Measurements from ENCODE around the gene DLGAP1.

DLGAP1 gene

GRCh38 chr18:3832025-3832638, 623.0 kb downstream of the DLGAP1 start:
- no peak for DNase-seq (ENCODE audit: low read depth in 2 of 2)
- no peak overlapping the region for H3K4me3 ChIP-seq (replicated peaks in 1 of 2; ENCODE audit: low read depth in 2 of 2, low read length in 2 of 2)
- no peak for TF ChIP-seq CTCF (IDR thresholded peaks at IDR 0.05; ENCODE audit: low read depth, low read length)

- no peak overlapping the region for H3K4me3 ChIP-seq (replicated peaks in 1 of 2; ENCODE audit: low read depth in 2 of 2, low read length in 2 of 2)
- no peak for DNase-seq (ENCODE audit: low read depth in 2 of 2)
- no peak for TF ChIP-seq CTCF (IDR thresholded peaks at IDR 0.05; ENCODE audit: low read depth, low read length)
Observed at GRCh38 chr18:3830604-3831003, 624.5 kb downstream of the DLGAP1 start.

GRCh38 chr18:3827236-3827845, 627.8 kb downstream of the DLGAP1 start:
- no peak for TF ChIP-seq CTCF (IDR thresholded peaks at IDR 0.05; ENCODE audit: low read depth, low read length)
- DNase-seq (ENCODE audit: low read depth in 2 of 2) = peak in 1 of 2 donors; percentile 12
- H3K4me3 ChIP-seq (replicated peaks in 1 of 2; ENCODE audit: low read depth in 2 of 2, low read length in 2 of 2) = no peak overlapping the region

- TF ChIP-seq CTCF (IDR thresholded peaks at IDR 0.05; ENCODE audit: low read depth, low read length) = no peak
- DNase-seq (ENCODE audit: low read depth in 2 of 2) = no peak
- no peak overlapping the region for H3K4me3 ChIP-seq (replicated peaks in 1 of 2; ENCODE audit: low read depth in 2 of 2, low read length in 2 of 2)
Observed at GRCh38 chr18:3826021-3826420, 629.1 kb downstream of the DLGAP1 start.

- no peak for TF ChIP-seq CTCF (IDR thresholded peaks at IDR 0.05; ENCODE audit: low read depth, low read length)
- no peak for DNase-seq (ENCODE audit: low read depth in 2 of 2)
- H3K4me3 ChIP-seq (replicated peaks in 1 of 2; ENCODE audit: low read depth in 2 of 2, low read length in 2 of 2) = no peak overlapping the region
Observed at GRCh38 chr18:3824101-3824500, 631.0 kb downstream of the DLGAP1 start.

- no peak overlapping the region for H3K4me3 ChIP-seq (replicated peaks in 1 of 2; ENCODE audit: low read depth in 2 of 2, low read length in 2 of 2)
- TF ChIP-seq CTCF (IDR thresholded peaks at IDR 0.05; ENCODE audit: low read depth, low read length) = no peak
- no peak for DNase-seq (ENCODE audit: low read depth in 2 of 2)
Observed at GRCh38 chr18:3823073-3823472, 632.0 kb downstream of the DLGAP1 start.

GRCh38 chr18:3821524-3821923, 633.6 kb downstream of the DLGAP1 start:
- H3K4me3 ChIP-seq (replicated peaks in 1 of 2; ENCODE audit: low read depth in 2 of 2, low read length in 2 of 2) = no peak overlapping the region
- TF ChIP-seq CTCF (IDR thresholded peaks at IDR 0.05; ENCODE audit: low read depth, low read length) = no peak
- no peak for DNase-seq (ENCODE audit: low read depth in 2 of 2)
